Keratinocyte (primary cell): ENCODE results near the gene KCNAB2. TPM values are rescaled to one million over a fixed set of nuclear protein-coding genes. Genes with fewer than 3 reads are reported as not detected.

Experiments used
- DNase-seq: peaks from one replicate; pipeline ENCODE4 v3.0.0-alpha.2; 2011; ENCODE audit warnings: low read depth, missing footprints, low spot score
- FAIRE-seq: peaks from 2 replicates; lab custom pipeline; 2011; peaks lifted over from hg19 to GRCh38; lab: Jason Lieb, UNC
- H2AFZ ChIP-seq: 2 replicates; pipeline ENCODE4 v1.6.0; 2012; ENCODE audit warnings: low read length, control low read depth, inconsistent platforms; ENCODE audit not compliant: control insufficient read depth
- H3K27ac ChIP-seq: 2 replicates; pipeline ENCODE4 v1.5.1; 2011; ENCODE audit warnings: low read length; ENCODE audit not compliant: control insufficient read depth, insufficient read depth
- H3K27me3 ChIP-seq: 3 replicates; pipeline ENCODE4 v1.6.0; 2011; ENCODE audit warnings: low read length; ENCODE audit not compliant: control insufficient read depth, insufficient read depth; ENCODE audit errors: extremely low read depth
- H3K36me3 ChIP-seq, 2 experiments: 2 replicates in 1 of 2; 3 replicates in 1 of 2; pipeline ENCODE4 v1.5.1; 2011; ENCODE audit warnings: low read length in 2 of 2, mild to moderate bottlenecking in 1 of 2; ENCODE audit not compliant: control insufficient read depth in 2 of 2, insufficient read depth in 2 of 2; ENCODE audit errors: extremely low read depth in 1 of 2
- H3K4me1 ChIP-seq: 3 replicates; pipeline ENCODE4 v1.5.1; 2011; ENCODE audit warnings: low read length; ENCODE audit not compliant: control insufficient read depth, insufficient read depth; ENCODE audit errors: extremely low read depth
- H3K4me2 ChIP-seq: 3 replicates; pipeline ENCODE4 v1.6.0; 2011; ENCODE audit warnings: low read depth, low read length; ENCODE audit not compliant: control insufficient read depth, insufficient read depth; ENCODE audit errors: extremely low read depth
- H3K4me3 ChIP-seq, 3 experiments: fragments of 200-600 bp in 1 of 3; sonication (generic) in 1 of 3; 2 replicates in 2 of 3; 3 replicates in 1 of 3; pipeline ENCODE4 v1.5.1; 2011 to 2016; ENCODE audit warnings: low read length in 3 of 3, mild to moderate bottlenecking in 3 of 3, control low read depth in 2 of 3, inconsistent platforms in 1 of 3, low read depth in 1 of 3, mixed read lengths in 1 of 3, mixed run types in 1 of 3, moderate library complexity in 1 of 3; ENCODE audit not compliant: control insufficient read depth in 2 of 3, insufficient read depth in 2 of 3; ENCODE audit errors: extremely low read depth in 1 of 3
- H3K79me2 ChIP-seq: 2 replicates; pipeline ENCODE4 v1.6.0; 2012; ENCODE audit warnings: low read length; ENCODE audit not compliant: control insufficient read depth, insufficient read depth
- H3K9ac ChIP-seq: 3 replicates; pipeline ENCODE4 v1.6.0; 2011; ENCODE audit warnings: low read length; ENCODE audit not compliant: control insufficient read depth, insufficient read depth; ENCODE audit errors: extremely low read depth
- H3K9me1 ChIP-seq: 3 replicates; pipeline ENCODE4 v1.6.0; 2011; ENCODE audit warnings: low read length; ENCODE audit not compliant: control insufficient read depth, insufficient read depth; ENCODE audit errors: extremely low read depth
- H3K9me3 ChIP-seq: 2 replicates; pipeline ENCODE4 v1.5.1; 2012; ENCODE audit warnings: low read depth, low read length; ENCODE audit not compliant: control insufficient read depth
- H4K20me1 ChIP-seq: 3 replicates; pipeline ENCODE4 v1.6.0; 2011; ENCODE audit warnings: low read length; ENCODE audit not compliant: control insufficient read depth, insufficient read depth; ENCODE audit errors: extremely low read depth
- CTCF ChIP-seq, 3 experiments: IDR thresholded peaks in 1 of 3; conservative IDR thresholded peaks in 1 of 3; optimal IDR thresholded peaks in 1 of 3; 2 replicates in 2 of 3; 3 replicates in 1 of 3; pipeline versions ENCODE3 to v1.5.1; 2011; ENCODE audit warnings: low read length in 3 of 3, mild to moderate bottlenecking in 3 of 3, moderate library complexity in 2 of 3, control low read depth in 1 of 3, inconsistent platforms in 1 of 3; ENCODE audit not compliant: insufficient read depth in 2 of 3; ENCODE audit errors: extremely low read depth in 1 of 3
- EZH2 ChIP-seq: IDR thresholded peaks from one replicate; pipeline ENCODE4 v1.6.1; 2012; ENCODE audit warnings: inconsistent platforms, mild to moderate bottlenecking, low read length, moderate library complexity
- dilution Hi-C: fragments of 300-500 bp; cut with MboI; formaldehyde crosslinking; loops from one replicate; pipeline ENCODE4 v1.7.0; 2020; ENCODE audit warnings: low sequenced_read_pairs; ENCODE audit not compliant: extremely low pct_ligation_motif_present
- polyA plus RNA-seq, 5 experiments: library from polyadenylated mRNA; depleted of rRNA in 3 of 5; stranded (reverse) in 3 of 5; stranded (forward) in 1 of 5; unstranded in 1 of 5; fragments of >200 nt; gene quantifications; 1 replicate in 1 of 5; 2 replicates in 3 of 5; 3 replicates in 1 of 5; pipeline versions ENCODE4 v1.2.1 to v1.2.3, GENCODE V29; 2011 to 2012; ENCODE audit warnings: missing spikeins in 2 of 5, low read depth in 1 of 5, low replicate concordance in 1 of 5

KCNAB2 gene
- polyA plus RNA-seq, 1 donor (not counting 4 experiments of a cell fraction or from before 2014, with no cell fraction given), result 1.8 TPM

GRCh38 chr1:6019166-6019845, 26.4 kb upstream of the KCNAB2 start:
- no peaks in the 10 kb centered on the region for H3K9me1 ChIP-seq
- DNase-seq, result no peak
- no peaks in the 10 kb centered on the region for H3K36me3 ChIP-seq
- no peak overlapping the region for H3K27ac ChIP-seq
- dilution Hi-C loops, result no loop called here
- H4K20me1 ChIP-seq, result no peaks in the 10 kb centered on the region
- H3K4me2 ChIP-seq, result no peak overlapping the region
- no peak for FAIRE-seq
- H3K9me3 ChIP-seq, result no peaks in the 10 kb centered on the region
- no peak overlapping the region for H3K4me3 ChIP-seq
- H3K4me1 ChIP-seq, result peaks cover 8% of the 10 kb centered on the region
- no peak overlapping the region for H3K9ac ChIP-seq
- TF ChIP-seq EZH2 (no peak), CTCF (optimal IDR thresholded peaks at IDR 0.05 in 1 of 3, IDR thresholded peaks at IDR 0.05 in 1 of 3, conservative IDR thresholded peaks at IDR 0.05 in 1 of 3; ENCODE audit: extremely low read depth in 1 of 3, insufficient read depth in 2 of 3, low read length in 3 of 3) (no peak)
- no peak overlapping the region for H2AFZ ChIP-seq
- no peaks in the 10 kb centered on the region for H3K79me2 ChIP-seq
- H3K27me3 ChIP-seq, result peaks cover 6% of the 10 kb centered on the region

GRCh38 chr1:6022193-6022592, 23.5 kb upstream of the KCNAB2 start:
- DNase-seq, result no peak
- Histone ChIP-seq H3K27ac (no peak overlapping the region), H3K4me1 (peaks cover 21% of the 10 kb centered on the region), H3K9me3 (no peaks in the 10 kb centered on the region), H3K36me3 (no peaks in the 10 kb centered on the region), H2AFZ (no peak overlapping the region), H3K79me2 (no peaks in the 10 kb centered on the region), H3K4me2 (no peak overlapping the region), H3K9ac (no peak overlapping the region), H3K9me1 (no peaks in the 10 kb centered on the region), H3K27me3 (peaks cover 6% of the 10 kb centered on the region), H4K20me1 (peaks cover 3% of the 10 kb centered on the region), H3K4me3 (no peak overlapping the region)
- dilution Hi-C loops, result no loop called here
- no peak for FAIRE-seq
- TF ChIP-seq CTCF (optimal IDR thresholded peaks at IDR 0.05 in 1 of 3, IDR thresholded peaks at IDR 0.05 in 1 of 3, conservative IDR thresholded peaks at IDR 0.05 in 1 of 3; ENCODE audit: extremely low read depth in 1 of 3, insufficient read depth in 2 of 3, low read length in 3 of 3) (no peak), EZH2 (no peak)
